Uterus (tissue), 4 donors: Measurements from ENCODE around the gene UST. TPM values are rescaled to one million over a fixed set of nuclear protein-coding genes. Genes with fewer than 3 reads are reported as not detected.

Experiments used
- DNase-seq, 2 donors: peaks; one replicate each; pipeline ENCODE4 v3.0.0-alpha.2; 2019 to 2020
- H3K27ac ChIP-seq, 2 donors: fragments of 200-600 bp; sonication (generic); 1 replicate in 1 of 2; 2 replicates in 1 of 2; pipeline ENCODE4 v1.5.1; 2016 to 2018
- H3K27me3 ChIP-seq, 2 donors: fragments of 200-600 bp; sonication (generic); one replicate each; pipeline ENCODE4 v1.5.1; 2018 to 2019; ENCODE audit warnings: control low read depth in 1 of 2
- H3K36me3 ChIP-seq, 2 donors: fragments of 200-600 bp; sonication (generic); one replicate each; pipeline ENCODE4 v1.5.1; 2019; ENCODE audit warnings: control low read depth in 1 of 2
- H3K4me1 ChIP-seq, 2 donors: fragments of 200-600 bp; sonication (generic); one replicate each; pipeline ENCODE4 v1.5.1; 2018 to 2019; ENCODE audit warnings: control low read depth in 1 of 2
- H3K4me3 ChIP-seq, 2 donors: fragments of 200-600 bp; sonication (generic); 1 replicate in 1 of 2; 2 replicates in 1 of 2; pipeline ENCODE4 v1.5.1; 2018 to 2019; ENCODE audit warnings: mild to moderate bottlenecking in 1 of 2
- H3K9me3 ChIP-seq, 2 donors: fragments of 200-600 bp; sonication (generic); one replicate each; pipeline ENCODE4 v1.5.1; 2019; ENCODE audit warnings: control low read depth in 1 of 2
- POLR2A ChIP-seq, 2 donors: fragments of 450-650 bp; IDR thresholded peaks; one replicate each; pipeline ENCODE4 v1.6.1; 2016; ENCODE audit warnings: antibody characterized with exemption in 2 of 2, mild to moderate bottlenecking in 1 of 2, moderate library complexity in 1 of 2
- intact Hi-C: fragments of 100-400 bp; cut with DNase I; formaldehyde crosslinking; loops from one replicate; pipeline ENCODE4 v1.15.1; 2023; ENCODE audit warnings: low total_unique reads
- total RNA-seq, 4 donors: library from RNA; depleted of rRNA in 3 of 4; stranded (reverse); fragments of >200 nt in 3 of 4; gene quantifications; one replicate each; pipeline versions ENCODE4 v1.1.0 to v1.2.4, GENCODE V29; 2014 to 2023
- TF ChIP-seq, protein P1 (sequence below), 4 experiments: fragments of 200-600 bp in 2 of 4; fragments of 450-650 bp in 2 of 4; sonication (generic) in 2 of 4; IDR thresholded peaks; one replicate each; pipeline ENCODE4 v1.5.1; 2016 to 2019; ENCODE audit warnings: antibody characterized with exemption in 4 of 4, mild to moderate bottlenecking in 2 of 4, moderate library complexity in 1 of 4
- donor health status: DM: yes; HTN: yes; CAD: no.

UST gene
- total RNA-seq, 4 donors from 2014 or later, result 6.1 to 23.2 (median 17.2) TPM

DNA sequence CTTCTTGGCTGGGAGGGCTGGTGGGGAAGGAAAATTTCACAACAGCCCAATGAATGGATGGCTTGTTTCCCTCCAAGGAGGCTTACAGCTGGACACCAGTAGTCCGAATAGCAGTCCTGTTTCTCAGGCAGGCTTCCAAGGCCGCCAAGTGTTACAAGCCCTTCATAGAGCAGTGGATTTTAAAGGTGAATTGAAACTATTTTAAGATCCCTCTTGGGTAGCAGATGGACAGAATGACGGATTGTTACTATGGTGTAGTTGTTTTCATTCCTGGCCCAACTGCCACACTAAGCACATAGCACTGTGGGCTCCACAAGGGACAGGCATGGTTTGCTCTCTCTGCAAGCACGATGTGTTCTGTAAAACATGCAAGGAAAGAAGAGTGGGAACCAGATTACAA is 367.3 kb downstream of the UST start:
- no peak overlapping the region for H3K4me3 ChIP-seq
- H3K9me3 ChIP-seq, result no peaks in the 10 kb centered on the region
- H3K4me1 ChIP-seq, result no peaks in the 10 kb centered on the region
- H3K27ac ChIP-seq, result no peak overlapping the region
- no peaks in the 10 kb centered on the region for H3K27me3 ChIP-seq
- intact Hi-C loops, result no loop called here
- no peaks in the 10 kb centered on the region for H3K36me3 ChIP-seq
- no peak for TF ChIP-seq POLR2A (IDR thresholded peaks at IDR 0.05)
- TF ChIP-seq, protein P1, sequence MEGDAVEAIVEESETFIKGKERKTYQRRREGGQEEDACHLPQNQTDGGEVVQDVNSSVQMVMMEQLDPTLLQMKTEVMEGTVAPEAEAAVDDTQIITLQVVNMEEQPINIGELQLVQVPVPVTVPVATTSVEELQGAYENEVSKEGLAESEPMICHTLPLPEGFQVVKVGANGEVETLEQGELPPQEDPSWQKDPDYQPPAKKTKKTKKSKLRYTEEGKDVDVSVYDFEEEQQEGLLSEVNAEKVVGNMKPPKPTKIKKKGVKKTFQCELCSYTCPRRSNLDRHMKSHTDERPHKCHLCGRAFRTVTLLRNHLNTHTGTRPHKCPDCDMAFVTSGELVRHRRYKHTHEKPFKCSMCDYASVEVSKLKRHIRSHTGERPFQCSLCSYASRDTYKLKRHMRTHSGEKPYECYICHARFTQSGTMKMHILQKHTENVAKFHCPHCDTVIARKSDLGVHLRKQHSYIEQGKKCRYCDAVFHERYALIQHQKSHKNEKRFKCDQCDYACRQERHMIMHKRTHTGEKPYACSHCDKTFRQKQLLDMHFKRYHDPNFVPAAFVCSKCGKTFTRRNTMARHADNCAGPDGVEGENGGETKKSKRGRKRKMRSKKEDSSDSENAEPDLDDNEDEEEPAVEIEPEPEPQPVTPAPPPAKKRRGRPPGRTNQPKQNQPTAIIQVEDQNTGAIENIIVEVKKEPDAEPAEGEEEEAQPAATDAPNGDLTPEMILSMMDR (IDR thresholded peaks at IDR 0.05), result no peak
- no peak for DNase-seq

DNA sequence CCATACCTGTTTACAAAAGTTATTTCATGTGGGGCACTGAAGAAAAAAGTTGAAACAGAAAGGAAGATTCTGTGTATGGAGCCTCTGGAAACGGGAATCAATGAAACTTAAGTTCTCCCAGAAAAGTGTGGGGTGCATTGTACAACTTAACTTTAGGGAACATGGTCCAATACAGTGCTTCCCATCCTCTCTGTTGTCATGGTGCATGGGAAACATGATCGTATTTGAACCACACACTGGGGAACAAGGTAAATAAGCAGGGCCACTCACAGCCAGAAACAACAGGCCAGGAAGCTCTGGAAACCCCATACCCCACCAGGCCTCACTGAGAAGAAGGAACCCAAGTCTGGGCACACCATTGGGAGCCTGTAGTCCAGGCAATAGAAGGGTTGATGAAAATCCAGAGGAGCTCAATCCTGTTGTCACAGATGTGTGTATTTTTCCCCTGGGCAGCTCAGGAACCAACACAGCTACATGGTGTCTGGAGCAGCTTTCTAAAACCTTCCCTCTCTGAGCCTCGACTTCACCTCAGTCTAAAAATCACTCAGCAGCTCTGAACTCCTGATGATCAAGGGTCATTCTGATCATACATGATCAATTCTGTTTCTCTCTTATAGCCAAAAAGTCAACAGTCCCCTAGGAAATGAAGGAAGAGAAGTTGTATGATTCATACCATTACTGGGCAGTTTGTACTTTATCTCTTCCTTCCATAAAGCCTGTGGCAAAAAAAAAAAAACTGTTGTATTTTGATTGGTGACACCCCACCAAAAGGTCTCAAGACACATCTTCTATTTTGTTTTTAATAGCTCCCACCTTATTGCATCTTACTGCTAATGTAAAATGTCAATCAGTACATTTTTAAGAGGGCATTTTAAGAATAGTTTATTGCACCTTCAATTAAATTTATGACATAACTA is 372.2 kb downstream of the UST start:
- intact Hi-C loops, result no loop called here
- H3K27ac ChIP-seq, result no peak overlapping the region
- no peak for TF ChIP-seq POLR2A (IDR thresholded peaks at IDR 0.05)
- TF ChIP-seq, protein P1 (IDR thresholded peaks at IDR 0.05), result no peak
- no peaks in the 10 kb centered on the region for H3K36me3 ChIP-seq
- no peak overlapping the region for H3K4me3 ChIP-seq
- H3K9me3 ChIP-seq, result no peaks in the 10 kb centered on the region
- no peak for DNase-seq
- no peaks in the 10 kb centered on the region for H3K27me3 ChIP-seq
- H3K4me1 ChIP-seq, result no peaks in the 10 kb centered on the region

DNA sequence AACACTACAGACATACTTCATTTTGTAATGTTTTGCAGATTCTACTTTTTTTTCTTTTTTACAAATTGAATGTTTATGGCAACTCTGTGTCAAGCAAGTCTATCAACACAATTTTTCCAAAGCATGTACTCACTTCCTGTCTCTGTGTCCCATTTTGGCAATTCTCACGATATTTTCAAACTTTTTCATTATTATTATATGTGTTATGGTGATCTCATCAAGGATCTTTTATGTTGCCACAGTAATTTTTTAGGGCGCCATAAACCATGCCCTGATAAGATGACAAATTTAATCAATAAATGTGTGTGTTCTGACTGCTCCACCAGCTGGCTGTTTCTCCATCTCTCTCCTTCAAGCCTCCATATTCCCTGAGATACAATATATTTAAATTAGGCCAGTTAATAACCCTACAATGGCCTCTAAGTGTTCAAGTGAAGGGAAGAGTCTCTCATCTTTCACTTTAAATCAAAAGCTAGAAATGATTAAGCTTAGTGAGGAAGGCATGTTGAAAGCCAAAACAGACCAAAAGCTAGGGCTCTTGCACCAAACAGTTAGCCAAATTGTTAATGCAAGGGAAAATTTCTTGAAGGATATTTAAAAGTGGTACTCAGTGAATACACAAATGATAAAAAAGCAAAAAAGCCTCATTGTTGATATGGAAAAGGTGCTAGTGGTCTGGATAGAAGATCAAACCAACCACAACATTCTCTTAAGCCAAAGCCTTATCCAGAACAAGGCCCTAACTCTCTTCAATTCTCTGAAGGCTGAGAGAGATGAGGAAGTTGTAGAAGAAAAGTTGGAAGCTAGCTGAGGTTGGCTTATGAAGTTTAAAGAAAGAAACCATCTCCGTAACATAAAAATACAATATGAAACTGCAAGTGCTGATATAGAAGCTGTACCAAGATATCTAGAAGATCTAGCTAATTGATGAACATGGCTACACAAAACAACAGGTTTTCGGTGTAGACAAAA is 376.3 kb downstream of the UST start:
- Histone ChIP-seq H3K27ac (no peak overlapping the region), H3K36me3 (no peaks in the 10 kb centered on the region), H3K4me3 (no peak overlapping the region), H3K4me1 (no peaks in the 10 kb centered on the region), H3K27me3 (no peaks in the 10 kb centered on the region), H3K9me3 (no peaks in the 10 kb centered on the region)
- DNase-seq, result no peak
- TF ChIP-seq, protein P1 (IDR thresholded peaks at IDR 0.05), result no peak
- TF ChIP-seq POLR2A (IDR thresholded peaks at IDR 0.05), result no peak
- intact Hi-C loops, result no loop called here

DNA sequence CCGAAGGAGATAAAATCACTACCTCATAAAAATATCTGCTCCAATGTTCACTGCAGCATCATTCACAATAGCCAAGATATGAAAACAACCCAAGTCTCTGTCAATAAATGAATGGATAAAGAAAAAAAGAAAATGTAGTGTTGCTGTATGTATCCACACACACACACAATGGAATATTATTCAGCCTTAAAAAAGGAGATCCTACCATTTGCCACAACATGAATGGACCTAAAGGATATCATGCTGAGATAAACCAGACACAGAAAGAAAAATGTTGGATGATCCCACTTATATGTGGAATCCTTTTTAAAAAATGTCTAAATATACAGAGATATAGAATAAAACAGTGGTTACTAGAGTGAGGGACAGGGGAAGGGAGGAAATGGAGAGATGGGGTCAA is 378.5 kb downstream of the UST start:
- no peak for DNase-seq
- intact Hi-C loops, result no loop called here
- no peaks in the 10 kb centered on the region for H3K27me3 ChIP-seq
- H3K36me3 ChIP-seq, result no peaks in the 10 kb centered on the region
- H3K4me3 ChIP-seq, result no peak overlapping the region
- TF ChIP-seq, protein P1 (IDR thresholded peaks at IDR 0.05), result no peak
- TF ChIP-seq POLR2A (IDR thresholded peaks at IDR 0.05), result no peak
- H3K27ac ChIP-seq, result no peak overlapping the region
- H3K9me3 ChIP-seq, result no peaks in the 10 kb centered on the region
- no peaks in the 10 kb centered on the region for H3K4me1 ChIP-seq
